Measurements from ENCODE around the gene SLC5A6. TPM values are rescaled to one million over a fixed set of nuclear protein-coding genes. Genes with fewer than 3 reads are reported as not detected.

Gene SLC5A6
- total RNA-seq, 1 experiment from 2014 or later: 111 TPM

GRCh38 chr2:27255187-27255586 lies 43.1 kb upstream of the SLC5A6 start (continued):
- TF ChIP-seq NR3C1 (CRISPR knock-in tag; conservative IDR thresholded peaks at IDR 0.05; ENCODE audit: low read depth): no peak
- TF ChIP-seq, protein P1, sequence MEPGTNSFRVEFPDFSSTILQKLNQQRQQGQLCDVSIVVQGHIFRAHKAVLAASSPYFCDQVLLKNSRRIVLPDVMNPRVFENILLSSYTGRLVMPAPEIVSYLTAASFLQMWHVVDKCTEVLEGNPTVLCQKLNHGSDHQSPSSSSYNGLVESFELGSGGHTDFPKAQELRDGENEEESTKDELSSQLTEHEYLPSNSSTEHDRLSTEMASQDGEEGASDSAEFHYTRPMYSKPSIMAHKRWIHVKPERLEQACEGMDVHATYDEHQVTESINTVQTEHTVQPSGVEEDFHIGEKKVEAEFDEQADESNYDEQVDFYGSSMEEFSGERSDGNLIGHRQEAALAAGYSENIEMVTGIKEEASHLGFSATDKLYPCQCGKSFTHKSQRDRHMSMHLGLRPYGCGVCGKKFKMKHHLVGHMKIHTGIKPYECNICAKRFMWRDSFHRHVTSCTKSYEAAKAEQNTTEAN (CRISPR knock-in tag; IDR thresholded peaks at IDR 0.05): no peak
- TF ChIP-seq, protein P2, sequence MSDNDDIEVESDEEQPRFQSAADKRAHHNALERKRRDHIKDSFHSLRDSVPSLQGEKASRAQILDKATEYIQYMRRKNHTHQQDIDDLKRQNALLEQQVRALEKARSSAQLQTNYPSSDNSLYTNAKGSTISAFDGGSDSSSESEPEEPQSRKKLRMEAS (CRISPR knock-in tag; IDR thresholded peaks at IDR 0.05): no peak
- TF ChIP-seq TP53 (CRISPR knock-in tag; IDR thresholded peaks at IDR 0.05): no peak
- TF ChIP-seq GTF2I (CRISPR knock-in tag; conservative IDR thresholded peaks at IDR 0.05): no peak
- no peak for TF ChIP-seq ZSCAN18 (CRISPR knock-in tag; IDR thresholded peaks at IDR 0.05)
- TF ChIP-seq, protein P3, sequence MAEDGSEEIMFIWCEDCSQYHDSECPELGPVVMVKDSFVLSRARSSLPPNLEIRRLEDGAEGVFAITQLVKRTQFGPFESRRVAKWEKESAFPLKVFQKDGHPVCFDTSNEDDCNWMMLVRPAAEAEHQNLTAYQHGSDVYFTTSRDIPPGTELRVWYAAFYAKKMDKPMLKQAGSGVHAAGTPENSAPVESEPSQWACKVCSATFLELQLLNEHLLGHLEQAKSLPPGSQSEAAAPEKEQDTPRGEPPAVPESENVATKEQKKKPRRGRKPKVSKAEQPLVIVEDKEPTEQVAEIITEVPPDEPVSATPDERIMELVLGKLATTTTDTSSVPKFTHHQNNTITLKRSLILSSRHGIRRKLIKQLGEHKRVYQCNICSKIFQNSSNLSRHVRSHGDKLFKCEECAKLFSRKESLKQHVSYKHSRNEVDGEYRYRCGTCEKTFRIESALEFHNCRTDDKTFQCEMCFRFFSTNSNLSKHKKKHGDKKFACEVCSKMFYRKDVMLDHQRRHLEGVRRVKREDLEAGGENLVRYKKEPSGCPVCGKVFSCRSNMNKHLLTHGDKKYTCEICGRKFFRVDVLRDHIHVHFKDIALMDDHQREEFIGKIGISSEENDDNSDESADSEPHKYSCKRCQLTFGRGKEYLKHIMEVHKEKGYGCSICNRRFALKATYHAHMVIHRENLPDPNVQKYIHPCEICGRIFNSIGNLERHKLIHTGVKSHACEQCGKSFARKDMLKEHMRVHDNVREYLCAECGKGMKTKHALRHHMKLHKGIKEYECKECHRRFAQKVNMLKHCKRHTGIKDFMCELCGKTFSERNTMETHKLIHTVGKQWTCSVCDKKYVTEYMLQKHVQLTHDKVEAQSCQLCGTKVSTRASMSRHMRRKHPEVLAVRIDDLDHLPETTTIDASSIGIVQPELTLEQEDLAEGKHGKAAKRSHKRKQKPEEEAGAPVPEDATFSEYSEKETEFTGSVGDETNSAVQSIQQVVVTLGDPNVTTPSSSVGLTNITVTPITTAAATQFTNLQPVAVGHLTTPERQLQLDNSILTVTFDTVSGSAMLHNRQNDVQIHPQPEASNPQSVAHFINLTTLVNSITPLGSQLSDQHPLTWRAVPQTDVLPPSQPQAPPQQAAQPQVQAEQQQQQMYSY (CRISPR knock-in tag; IDR thresholded peaks at IDR 0.05): no peak
- TF ChIP-seq NFE2L1 (CRISPR knock-in tag; IDR thresholded peaks at IDR 0.05): no peak
- no peak for TF ChIP-seq USF1 (CRISPR knock-in tag; IDR thresholded peaks at IDR 0.05)
- TF ChIP-seq ZNF423 (CRISPR knock-in tag; IDR thresholded peaks at IDR 0.05): no peak
- no peak for TF ChIP-seq ERG (CRISPR knock-in tag; IDR thresholded peaks at IDR 0.05)
- TF ChIP-seq EMX1 (CRISPR knock-in tag; IDR thresholded peaks at IDR 0.05): no peak
- TF ChIP-seq CREB1 (CRISPR knock-in tag; IDR thresholded peaks at IDR 0.05): no peak

DNA sequence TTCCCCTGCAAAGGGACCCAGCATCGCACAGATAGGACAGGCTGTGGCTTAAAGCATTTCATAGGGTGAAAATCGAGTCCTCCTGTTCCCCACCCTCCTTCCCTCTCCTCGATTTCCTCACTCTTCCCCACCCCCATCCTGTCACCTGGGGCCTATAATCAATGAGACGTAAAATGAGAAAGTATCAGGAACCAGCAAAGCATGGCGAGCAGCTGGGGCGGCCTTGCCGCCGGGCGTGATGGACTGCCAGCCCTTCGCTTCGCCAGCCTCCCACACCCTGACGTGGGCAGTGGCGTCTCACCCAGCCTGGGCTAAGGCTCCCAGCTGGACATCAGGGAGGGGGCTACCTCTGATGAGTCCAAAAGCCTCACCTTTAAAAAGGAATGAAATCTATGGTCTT lies 39.7 kb upstream of the SLC5A6 start:
- ChIA-PET POLR2A (no interaction called here), CTCF (interaction anchor here (0.5 to 5.5 kb wide), 12 partner anchors 12 to 118 kb away, joined by 3 to 106 read pairs (median 8); partner anchors contain the start of genes EIF2B4, SLC30A3 and TRIM54)
- no peak for TF ChIP-seq OVOL2 (CRISPR knock-in tag; IDR thresholded peaks at IDR 0.05; ENCODE audit: borderline replicate concordance)
- TF ChIP-seq FOXK1 (CRISPR knock-in tag; IDR thresholded peaks at IDR 0.05): no peak
- no peak for TF ChIP-seq HMGA2 (CRISPR knock-in tag; IDR thresholded peaks at IDR 0.05)
- DNase-seq (ENCODE audit: low spot score): no peak
- H3K9me3 Mint-ChIP-seq: no peaks in the 10 kb centered on the region
- peaks cover 18% of the 10 kb centered on the region for H3K4me1 Mint-ChIP-seq
- H3K4me3 Mint-ChIP-seq: no peak overlapping the region
- no peak overlapping the region for H3K27ac Mint-ChIP-seq
- H3K36me3 Mint-ChIP-seq: no peaks in the 10 kb centered on the region
- no peak for ATAC-seq
- peaks cover 7% of the 10 kb centered on the region for H3K27me3 Mint-ChIP-seq (ENCODE audit: low read depth)

Data from WTC11 (cell line).